GM06990 (cell line): ENCODE results near the gene SLC24A5.

Experiments used
- DNase-seq: peaks from one replicate; pipeline ENCODE4 v3.0.0-alpha.2; 2011; ENCODE audit not compliant: insufficient read length; ENCODE audit errors: extremely low read depth
- H3K27me3 ChIP-seq: replicated peaks from 2 replicates; pipeline ENCODE4 v1.6.0; 2011; ENCODE audit warnings: low read length; ENCODE audit not compliant: control insufficient read depth, insufficient read depth
- H3K36me3 ChIP-seq: 2 replicates; pipeline ENCODE4 v1.5.1; 2011; ENCODE audit warnings: low read length; ENCODE audit not compliant: control insufficient read depth, insufficient read depth
- H3K4me3 ChIP-seq: replicated peaks from 2 replicates; pipeline ENCODE4 v1.5.1; 2011; ENCODE audit warnings: low read depth, mild to moderate bottlenecking, control low read depth, low read length
- TF ChIP-seq, protein P1 (sequence below): IDR thresholded peaks from 2 replicates; pipeline ENCODE4 v1.5.1; 2011; ENCODE audit warnings: low read length, control low read depth, mild to moderate bottlenecking, inconsistent platforms; ENCODE audit not compliant: insufficient read depth, poor library complexity, severe bottlenecking

Gene SLC24A5

GRCh38 chr15:48120745-48121144 lies at the start of gene SLC24A5:
SLC24A5 (plus strand) TSS chr15:48120990; CDS start chr15:48121045, 55 bp downstream.
- Histone ChIP-seq H3K36me3 (no peaks in the 10 kb centered on the region), H3K27me3 (no peaks in the 10 kb centered on the region; the same call in 1 of the 2 replicates), H3K4me3 (no peak within 1 kb of the TSS)
- DNase-seq, result no peak
- TF ChIP-seq, protein P1, sequence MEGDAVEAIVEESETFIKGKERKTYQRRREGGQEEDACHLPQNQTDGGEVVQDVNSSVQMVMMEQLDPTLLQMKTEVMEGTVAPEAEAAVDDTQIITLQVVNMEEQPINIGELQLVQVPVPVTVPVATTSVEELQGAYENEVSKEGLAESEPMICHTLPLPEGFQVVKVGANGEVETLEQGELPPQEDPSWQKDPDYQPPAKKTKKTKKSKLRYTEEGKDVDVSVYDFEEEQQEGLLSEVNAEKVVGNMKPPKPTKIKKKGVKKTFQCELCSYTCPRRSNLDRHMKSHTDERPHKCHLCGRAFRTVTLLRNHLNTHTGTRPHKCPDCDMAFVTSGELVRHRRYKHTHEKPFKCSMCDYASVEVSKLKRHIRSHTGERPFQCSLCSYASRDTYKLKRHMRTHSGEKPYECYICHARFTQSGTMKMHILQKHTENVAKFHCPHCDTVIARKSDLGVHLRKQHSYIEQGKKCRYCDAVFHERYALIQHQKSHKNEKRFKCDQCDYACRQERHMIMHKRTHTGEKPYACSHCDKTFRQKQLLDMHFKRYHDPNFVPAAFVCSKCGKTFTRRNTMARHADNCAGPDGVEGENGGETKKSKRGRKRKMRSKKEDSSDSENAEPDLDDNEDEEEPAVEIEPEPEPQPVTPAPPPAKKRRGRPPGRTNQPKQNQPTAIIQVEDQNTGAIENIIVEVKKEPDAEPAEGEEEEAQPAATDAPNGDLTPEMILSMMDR, result no peak

DNA sequence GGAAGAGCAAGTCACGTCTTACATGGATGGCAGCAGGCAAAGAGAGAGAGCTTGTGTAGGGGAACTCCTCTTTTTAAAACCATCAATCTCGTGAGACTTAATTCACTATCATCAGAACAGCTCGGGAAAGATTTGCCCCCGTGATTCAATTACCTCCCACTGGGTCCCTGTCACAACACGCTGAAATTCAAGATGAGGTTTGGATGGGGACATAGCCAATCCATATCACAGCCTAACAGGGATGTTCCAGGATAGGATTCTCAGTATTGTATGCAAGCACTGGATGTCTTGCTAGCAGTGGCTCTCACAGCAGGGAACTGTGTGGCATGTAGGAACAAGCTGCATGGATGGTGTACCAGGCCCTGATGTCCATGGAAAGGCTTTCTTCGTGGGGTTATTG lies 47.8 kb upstream of the SLC24A5 start:
- H3K4me3 ChIP-seq, result no peak overlapping the region
- TF ChIP-seq, protein P1, result no peak
- no peaks in the 10 kb centered on the region for H3K36me3 ChIP-seq
- no peaks in the 10 kb centered on the region; the same call in 1 of the 2 replicates for H3K27me3 ChIP-seq
- DNase-seq, result no peak

- no peaks in the 10 kb centered on the region for H3K36me3 ChIP-seq
- TF ChIP-seq, protein P1, result no peak
- DNase-seq, result no peak
- no peaks in the 10 kb centered on the region; the same call in 1 of the 2 replicates for H3K27me3 ChIP-seq
- no peak overlapping the region for H3K4me3 ChIP-seq
These were observed 46.9 kb upstream of the SLC24A5 start for GRCh38 chr15:48073881-48074280.

- H3K4me3 ChIP-seq, result no peak overlapping the region
- TF ChIP-seq, protein P1, result no peak
- no peak for DNase-seq
- H3K27me3 ChIP-seq, result no peaks in the 10 kb centered on the region; the same call in 1 of the 2 replicates
- H3K36me3 ChIP-seq, result no peaks in the 10 kb centered on the region
These were observed 44.3 kb upstream of the SLC24A5 start for GRCh38 chr15:48076454-48076853.

- Histone ChIP-seq H3K36me3 (no peaks in the 10 kb centered on the region), H3K27me3 (no peaks in the 10 kb centered on the region; the same call in none of the 2 replicates), H3K4me3 (no peak overlapping the region)
- no peak for DNase-seq
- TF ChIP-seq, protein P1, result no peak
These were observed 43.1 kb upstream of the SLC24A5 start for GRCh38 chr15:48077616-48078184.
